ENCODE measurements around the gene DLGAP4. TPM values are rescaled to one million over a fixed set of nuclear protein-coding genes. Genes with fewer than 3 reads are reported as not detected.

Gene DLGAP4
- total RNA-seq, 1 experiment from 2014 or later: 40.3 TPM

DNA sequence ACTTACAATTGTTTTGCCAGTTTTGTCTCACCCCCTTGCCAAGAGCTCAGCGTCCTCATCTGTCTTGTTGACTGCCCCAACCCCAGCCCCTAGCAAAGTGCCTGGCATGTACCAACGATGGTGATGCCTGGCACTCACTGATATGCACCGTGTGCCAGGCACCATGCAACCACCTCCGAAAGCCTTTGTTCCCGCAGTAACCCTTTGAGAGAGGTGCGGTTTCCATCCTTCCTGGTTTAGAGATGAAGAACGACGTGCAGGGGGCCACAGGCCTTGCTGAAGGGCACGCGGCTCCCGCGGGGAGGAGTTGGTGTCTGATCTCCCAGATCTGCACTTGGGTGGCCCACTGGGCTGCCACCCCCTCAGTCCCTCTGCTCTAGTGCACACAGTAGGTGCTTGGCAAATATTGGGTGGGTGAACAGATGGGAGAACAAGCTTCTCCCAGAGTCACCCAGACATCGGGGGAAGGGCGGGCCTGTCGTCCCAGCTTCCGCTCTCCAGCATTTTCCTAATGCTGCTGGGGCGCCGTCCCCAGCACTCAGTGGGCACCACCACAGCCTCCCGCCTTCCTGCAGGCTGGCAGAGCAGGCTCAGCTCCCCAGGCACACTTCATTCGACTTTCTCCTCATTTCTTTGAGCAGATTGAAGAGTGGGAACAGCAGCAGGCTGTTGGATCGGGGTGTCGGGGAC is 35.3 kb downstream of the DLGAP4 start:
- Histone ChIP-seq H3K27ac (ENCODE audit: low read depth, low read length) (no peak overlapping the region), H3K9me2 (ENCODE audit: insufficient read depth) (no peaks in the 10 kb centered on the region), H3K4me3 (replicated peaks in 1 of 2; ENCODE audit: low read depth in 1 of 2, low read length in 2 of 2) (no peak overlapping the region), H3K36me3 (ENCODE audit: control insufficient read depth in 1 of 2, insufficient read depth in 2 of 2, low read length in 2 of 2) (no peaks in the 10 kb centered on the region), H4K20me1 (ENCODE audit: insufficient read depth) (no peaks in the 10 kb centered on the region), H3K9me3 (ENCODE audit: control insufficient read depth in 1 of 2, insufficient read depth in 1 of 2, low read depth in 1 of 2, low read length in 2 of 2) (no peaks in the 10 kb centered on the region), H3K9ac (ENCODE audit: low read length) (no peak overlapping the region), H3K27me3 (ENCODE audit: insufficient read depth, low read length) (no peaks in the 10 kb centered on the region), H3K4me2 (ENCODE audit: low read length) (no peak overlapping the region), H3K4me1 (ENCODE audit: control insufficient read depth in 1 of 2, insufficient read depth in 2 of 2, low read length in 2 of 2) (no peaks in the 10 kb centered on the region), H2AFZ (ENCODE audit: low read depth, low read length, poor library complexity, severe bottlenecking) (no peak overlapping the region), H3K79me2 (ENCODE audit: insufficient read depth, low read length) (no peaks in the 10 kb centered on the region)
- ChIA-PET RAD21 (ENCODE audit: low non-redundant PET in 1 of 2, low total read pairs in 2 of 2, uncharacterized antibody in 2 of 2, unreplicated experiment in 2 of 2) (no interaction called here), CTCF (no interaction called here), POLR2A (no interaction called here)
- TF ChIP-seq RAD21 (IDR thresholded peaks at IDR 0.05; ENCODE audit: low read depth) (no peak), TCF7L2 (IDR thresholded peaks at IDR 0.05; ENCODE audit: borderline replicate concordance, extremely low read depth, insufficient read depth, insufficient read length) (no peak), ZNF274 (IDR thresholded peaks at IDR 0.05; ENCODE audit: low read depth, low read length) (no peak), SRF (IDR thresholded peaks at IDR 0.05; ENCODE audit: low read depth) (no peak), FOSL1 (IDR thresholded peaks at IDR 0.05; ENCODE audit: low read depth) (no peak), EZH2 (IDR thresholded peaks at IDR 0.05) (no peak), JUND (IDR thresholded peaks at IDR 0.05) (no peak)
- TF ChIP-seq, protein P1, sequence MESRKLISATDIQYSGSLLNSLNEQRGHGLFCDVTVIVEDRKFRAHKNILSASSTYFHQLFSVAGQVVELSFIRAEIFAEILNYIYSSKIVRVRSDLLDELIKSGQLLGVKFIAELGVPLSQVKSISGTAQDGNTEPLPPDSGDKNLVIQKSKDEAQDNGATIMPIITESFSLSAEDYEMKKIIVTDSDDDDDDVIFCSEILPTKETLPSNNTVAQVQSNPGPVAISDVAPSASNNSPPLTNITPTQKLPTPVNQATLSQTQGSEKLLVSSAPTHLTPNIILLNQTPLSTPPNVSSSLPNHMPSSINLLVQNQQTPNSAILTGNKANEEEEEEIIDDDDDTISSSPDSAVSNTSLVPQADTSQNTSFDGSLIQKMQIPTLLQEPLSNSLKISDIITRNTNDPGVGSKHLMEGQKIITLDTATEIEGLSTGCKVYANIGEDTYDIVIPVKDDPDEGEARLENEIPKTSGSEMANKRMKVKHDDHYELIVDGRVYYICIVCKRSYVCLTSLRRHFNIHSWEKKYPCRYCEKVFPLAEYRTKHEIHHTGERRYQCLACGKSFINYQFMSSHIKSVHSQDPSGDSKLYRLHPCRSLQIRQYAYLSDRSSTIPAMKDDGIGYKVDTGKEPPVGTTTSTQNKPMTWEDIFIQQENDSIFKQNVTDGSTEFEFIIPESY (IDR thresholded peaks at IDR 0.05; ENCODE audit: extremely low read depth, insufficient replicate concordance, low read length): no peak
- TF ChIP-seq, protein P2, sequence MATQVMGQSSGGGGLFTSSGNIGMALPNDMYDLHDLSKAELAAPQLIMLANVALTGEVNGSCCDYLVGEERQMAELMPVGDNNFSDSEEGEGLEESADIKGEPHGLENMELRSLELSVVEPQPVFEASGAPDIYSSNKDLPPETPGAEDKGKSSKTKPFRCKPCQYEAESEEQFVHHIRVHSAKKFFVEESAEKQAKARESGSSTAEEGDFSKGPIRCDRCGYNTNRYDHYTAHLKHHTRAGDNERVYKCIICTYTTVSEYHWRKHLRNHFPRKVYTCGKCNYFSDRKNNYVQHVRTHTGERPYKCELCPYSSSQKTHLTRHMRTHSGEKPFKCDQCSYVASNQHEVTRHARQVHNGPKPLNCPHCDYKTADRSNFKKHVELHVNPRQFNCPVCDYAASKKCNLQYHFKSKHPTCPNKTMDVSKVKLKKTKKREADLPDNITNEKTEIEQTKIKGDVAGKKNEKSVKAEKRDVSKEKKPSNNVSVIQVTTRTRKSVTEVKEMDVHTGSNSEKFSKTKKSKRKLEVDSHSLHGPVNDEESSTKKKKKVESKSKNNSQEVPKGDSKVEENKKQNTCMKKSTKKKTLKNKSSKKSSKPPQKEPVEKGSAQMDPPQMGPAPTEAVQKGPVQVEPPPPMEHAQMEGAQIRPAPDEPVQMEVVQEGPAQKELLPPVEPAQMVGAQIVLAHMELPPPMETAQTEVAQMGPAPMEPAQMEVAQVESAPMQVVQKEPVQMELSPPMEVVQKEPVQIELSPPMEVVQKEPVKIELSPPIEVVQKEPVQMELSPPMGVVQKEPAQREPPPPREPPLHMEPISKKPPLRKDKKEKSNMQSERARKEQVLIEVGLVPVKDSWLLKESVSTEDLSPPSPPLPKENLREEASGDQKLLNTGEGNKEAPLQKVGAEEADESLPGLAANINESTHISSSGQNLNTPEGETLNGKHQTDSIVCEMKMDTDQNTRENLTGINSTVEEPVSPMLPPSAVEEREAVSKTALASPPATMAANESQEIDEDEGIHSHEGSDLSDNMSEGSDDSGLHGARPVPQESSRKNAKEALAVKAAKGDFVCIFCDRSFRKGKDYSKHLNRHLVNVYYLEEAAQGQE (IDR thresholded peaks at IDR 0.05; ENCODE audit: low read depth): no peak
- BruUV-seq (replicated peaks): no TSS peak
- intact Hi-C loops (cut with micrococcal nuclease): loop anchor here (5.0 kb wide), 1 partner anchor 41 kb away; no protein-coding TSS in a partner anchor
- no peak for ATAC-seq
- no peak for DNase-seq (ENCODE audit: low read depth, low spot score)
